NCI-H187 treated with DMSO at 0.1 percent for 48 hours (cell line): ENCODE results near the gene TCEA3.

Source experiments
- DNase-seq: peaks from one replicate; lab custom pipeline; 2025; lab: John Stamatoyannopoulos, UW

The TCEA3 gene

GRCh38 chr1:23446661-23447310, 22.2 kb upstream of the TCEA3 start:
- DNase-seq: no peak

GRCh38 chr1:23444596-23445390, 20.2 kb upstream of the TCEA3 start:
- no peak for DNase-seq

GRCh38 chr1:23444104-23444533, 19.6 kb upstream of the TCEA3 start:
- DNase-seq: no peak

GRCh38 chr1:23442751-23443150, 18.2 kb upstream of the TCEA3 start:
- DNase-seq: no peak

- no peak for DNase-seq
These were observed 17.0 kb upstream of the TCEA3 start for GRCh38 chr1:23441446-23442148.

GRCh38 chr1:23438545-23438944, 14.0 kb upstream of the TCEA3 start:
- DNase-seq: no peak

GRCh38 chr1:23437355-23437664, 12.8 kb upstream of the TCEA3 start:
- DNase-seq: no peak

- DNase-seq: no peak
These were observed 12.2 kb upstream of the TCEA3 start for GRCh38 chr1:23436520-23437354.

GRCh38 chr1:23434260-23434775, 9.8 kb upstream of the TCEA3 start:
- DNase-seq: no peak

GRCh38 chr1:23433122-23433521, 8.6 kb upstream of the TCEA3 start:
- DNase-seq: no peak

GRCh38 chr1:23431431-23431830, 6.9 kb upstream of the TCEA3 start:
- no peak for DNase-seq

GRCh38 chr1:23430803-23431202, 6.3 kb upstream of the TCEA3 start:
- no peak for DNase-seq

- no peak for DNase-seq
These were observed 3.8 kb upstream of the TCEA3 start for GRCh38 chr1:23428136-23428905.

GRCh38 chr1:23427550-23427949, 3.0 kb upstream of the TCEA3 start:
- no peak for DNase-seq

- no peak for DNase-seq
These were observed 2.3 kb upstream of the TCEA3 start for GRCh38 chr1:23426828-23427227.

GRCh38 chr1:23425193-23425494, 596 bp upstream of the TCEA3 start:
- no peak for DNase-seq

- no peak for DNase-seq
These were observed 894 bp downstream of the TCEA3 start for GRCh38 chr1:23423415-23424292.

- no peak for DNase-seq
These were observed 1.6 kb downstream of the TCEA3 start for GRCh38 chr1:23422941-23423340.

GRCh38 chr1:23422241-23422877, 2.2 kb downstream of the TCEA3 start:
- DNase-seq: no peak

GRCh38 chr1:23421753-23422240, 2.8 kb downstream of the TCEA3 start:
- DNase-seq: no peak
